Stimulated activated CD8-positive, alpha-beta memory T cell treated with anti-CD3 and anti-CD28 coated beads, Interleukin-4, amount 100 ng/mL, for 48 hours (primary cell): ENCODE measurements around the gene KCNQ2.

Source experiments
- DNase-seq: peaks from one replicate; pipeline ENCODE4 v3.0.0-alpha.2; 2020

The KCNQ2 gene

DNA sequence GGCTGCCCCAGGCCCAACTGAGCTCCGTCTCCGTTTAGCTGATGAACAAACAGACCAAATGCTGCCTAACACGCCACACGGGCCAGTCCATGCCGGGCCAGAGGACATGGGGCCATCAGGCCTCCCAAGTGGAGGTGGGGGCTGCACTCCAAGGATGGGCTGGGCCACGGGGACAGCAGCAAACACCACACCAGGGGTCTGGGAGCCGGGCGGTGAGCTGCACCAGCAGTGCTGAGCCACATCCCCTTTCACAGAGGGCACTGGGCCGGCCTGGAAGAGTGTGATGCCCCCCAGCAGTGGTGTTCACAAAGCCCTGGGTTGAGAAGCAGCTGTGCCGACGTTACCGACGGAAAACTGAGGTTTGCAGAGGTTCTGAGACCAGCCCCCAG lies 2.7 kb downstream of the KCNQ2 start:
- DNase-seq, result no peak

DNA sequence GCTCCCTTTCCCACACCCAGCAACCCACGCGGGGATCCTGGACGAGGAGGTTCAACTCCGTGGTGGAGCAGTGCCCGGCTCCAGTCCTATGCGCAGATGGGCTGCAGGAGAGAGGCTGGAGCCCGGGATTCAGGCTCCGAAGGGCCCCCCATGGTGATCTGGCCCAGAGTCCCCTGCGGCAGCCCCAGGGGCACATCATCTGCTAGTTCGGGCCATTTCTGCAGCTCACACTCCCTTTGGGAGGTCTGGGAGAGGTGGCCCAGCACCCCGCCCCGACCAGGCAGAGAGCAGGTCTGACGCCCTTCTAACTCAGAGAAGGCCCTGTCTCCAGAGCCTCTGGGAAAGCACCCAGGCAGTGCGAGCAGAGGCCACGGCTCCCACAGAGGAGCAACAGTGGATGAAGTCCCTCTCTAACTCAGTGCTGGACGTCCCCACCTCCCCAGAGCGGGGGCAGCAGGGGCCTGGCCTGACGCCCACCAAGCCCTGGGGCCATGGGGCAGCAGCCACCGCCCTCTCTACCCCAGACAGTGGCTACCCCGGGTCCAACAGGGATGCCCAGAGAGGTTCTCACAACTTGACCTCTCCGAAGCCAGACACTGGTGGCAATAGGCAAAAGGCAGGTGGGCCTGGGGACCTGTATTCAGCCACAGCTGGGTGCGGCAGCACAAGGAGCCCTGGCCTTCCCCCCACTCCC lies 3.3 kb downstream of the KCNQ2 start:
- no peak for DNase-seq

GRCh38 chr20:63468421-63468820 lies 4.0 kb downstream of the KCNQ2 start:
- DNase-seq, result no peak

- no peak for DNase-seq
These were observed 5.0 kb downstream of the KCNQ2 start for GRCh38 chr20:63467294-63468083.

GRCh38 chr20:63466861-63467260 lies 5.6 kb downstream of the KCNQ2 start:
- DNase-seq, result no peak

DNA sequence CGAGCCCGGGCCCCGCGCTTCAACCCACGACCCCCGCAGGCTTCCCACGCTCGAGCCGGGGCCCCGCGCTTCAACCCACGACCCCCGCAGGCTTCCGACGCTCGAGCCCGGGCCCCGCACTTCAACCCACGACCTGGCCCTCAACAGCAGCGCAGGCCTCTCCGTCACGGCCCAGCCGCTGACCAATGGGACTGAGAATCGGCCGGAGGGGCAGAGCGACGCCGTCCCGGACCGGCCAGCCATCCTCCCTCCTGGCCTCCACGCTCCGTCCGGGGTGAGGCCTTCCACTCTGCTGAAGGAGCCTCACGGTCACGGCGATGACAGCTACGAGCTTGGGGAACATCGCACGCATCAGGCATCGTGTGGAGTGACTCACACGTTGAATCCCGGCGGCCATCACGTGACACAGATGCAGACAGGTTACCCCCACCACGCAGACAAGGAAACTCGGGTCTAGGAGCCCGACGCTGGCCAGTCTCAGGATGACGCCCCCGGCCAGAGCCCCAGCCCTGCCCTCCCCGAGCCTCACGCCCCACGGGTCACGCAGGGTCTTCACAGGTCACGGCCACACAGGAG lies 6.1 kb downstream of the KCNQ2 start:
- no peak for DNase-seq

GRCh38 chr20:63465380-63466249 lies 6.8 kb downstream of the KCNQ2 start:
- no peak for DNase-seq

DNA sequence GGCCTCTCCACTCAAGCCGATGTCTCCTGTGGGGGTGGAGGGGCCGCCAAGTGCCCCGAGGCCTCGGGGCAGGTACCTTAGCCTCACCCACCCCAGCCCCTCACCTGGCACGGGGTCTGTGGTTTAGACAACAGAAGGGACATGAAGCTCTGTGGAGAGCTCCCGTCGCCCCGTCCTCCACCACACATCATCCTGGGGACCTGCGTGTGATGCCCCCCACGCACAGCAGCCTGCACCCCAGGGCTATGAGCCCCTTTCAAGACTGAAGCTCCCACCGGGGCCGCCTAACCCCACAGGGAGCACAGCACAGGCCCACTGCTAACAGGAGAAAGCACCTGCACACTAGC lies 8.2 kb downstream of the KCNQ2 start:
- no peak for DNase-seq

DNA sequence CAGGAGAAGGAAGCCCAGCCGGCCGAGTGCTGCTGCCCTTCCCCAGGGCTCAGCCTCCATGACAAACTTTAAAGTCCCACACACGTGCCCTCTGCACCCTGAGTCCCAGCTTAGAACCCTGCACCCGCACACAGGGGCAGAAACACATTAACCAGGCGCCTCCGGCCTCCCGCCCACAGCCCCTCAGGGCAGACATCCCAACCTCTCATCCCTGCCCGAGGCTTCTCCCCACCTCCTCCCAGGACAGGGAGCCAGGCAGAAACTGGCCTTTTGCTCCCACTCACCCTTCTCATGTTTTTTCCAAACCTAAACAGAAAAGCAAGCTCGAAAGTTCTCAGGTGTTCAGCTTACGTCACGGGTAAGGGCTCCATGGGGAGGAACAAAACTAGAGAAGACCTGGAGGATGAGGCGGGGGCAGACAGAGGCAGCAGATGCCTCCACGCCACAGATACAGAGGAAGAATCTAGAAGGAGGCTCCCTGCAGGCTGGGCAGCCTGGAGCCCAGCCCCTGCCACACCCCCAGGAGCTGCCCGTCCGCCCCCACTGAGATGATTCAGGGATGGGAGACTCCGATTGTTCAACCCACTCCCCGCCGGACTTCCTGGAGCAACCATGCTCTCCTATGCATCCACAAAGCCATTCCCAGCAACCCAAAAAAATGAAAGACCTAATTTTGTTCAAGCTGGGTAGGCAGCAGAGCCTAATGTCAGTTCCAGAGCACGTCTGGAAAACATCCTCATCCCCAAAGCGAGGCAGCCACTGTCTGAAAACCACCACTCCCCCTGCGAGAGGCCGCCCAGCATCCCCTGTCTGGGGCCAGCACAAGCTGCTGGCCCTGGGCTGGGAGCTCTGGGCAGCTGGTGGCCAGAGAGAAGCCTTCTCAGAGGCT lies 8.8 kb downstream of the KCNQ2 start:
- no peak for DNase-seq

DNA sequence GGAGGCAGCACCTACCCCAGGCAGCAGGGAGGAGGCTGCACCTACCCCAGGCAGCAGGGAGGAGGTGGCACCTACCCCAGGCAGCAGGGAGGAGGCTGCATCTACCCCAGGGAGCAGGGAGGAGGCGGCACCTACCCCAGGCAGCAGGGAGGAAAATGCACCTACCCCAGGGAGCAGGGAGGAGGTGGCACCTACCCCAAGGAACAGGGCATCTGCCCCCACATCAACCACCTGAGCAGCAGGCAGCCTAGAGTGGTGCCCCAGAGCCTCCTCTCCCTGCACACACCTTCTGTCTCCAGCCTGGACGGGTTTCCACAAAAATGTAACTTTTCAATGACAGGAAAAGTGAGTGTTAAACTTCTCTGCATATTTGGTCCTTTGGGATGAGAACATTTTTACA lies 10.2 kb downstream of the KCNQ2 start:
- no peak for DNase-seq

DNA sequence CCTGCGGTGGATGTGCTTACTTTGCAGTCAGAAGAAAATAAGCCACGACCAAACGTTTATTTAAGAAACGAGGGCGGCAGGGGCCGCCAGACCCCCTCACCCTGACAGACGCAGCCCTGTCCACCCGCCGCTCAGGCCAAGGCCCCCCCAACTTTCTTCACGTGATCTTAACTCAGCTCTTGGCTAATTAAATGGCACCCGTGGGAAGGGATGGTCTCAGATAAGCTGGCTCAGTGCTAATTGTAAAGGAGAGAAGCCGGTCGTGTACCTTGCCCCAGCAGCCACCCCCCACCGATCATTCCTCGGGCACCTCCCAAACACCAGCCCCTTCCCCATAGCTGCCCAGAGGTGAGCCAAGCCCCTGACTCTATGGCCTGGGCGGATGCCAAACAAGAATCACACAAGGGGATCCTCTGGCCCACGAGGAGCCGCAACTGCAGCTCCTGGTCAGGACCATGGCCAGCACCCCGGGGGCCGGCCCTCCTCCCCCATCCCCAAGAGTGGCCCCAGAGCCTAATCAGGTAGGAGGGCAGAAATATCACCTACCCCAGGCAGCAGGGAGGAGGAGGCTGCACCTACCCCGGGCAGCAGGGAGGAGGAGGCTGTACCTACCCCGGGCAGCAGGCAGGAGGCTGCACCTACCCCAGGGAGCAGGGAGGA lies 11.2 kb downstream of the KCNQ2 start:
- DNase-seq, result no peak

- DNase-seq, result no peak
These were observed 13.4 kb downstream of the KCNQ2 start for GRCh38 chr20:63459070-63459380.

- DNase-seq, result no peak
These were observed 14.0 kb downstream of the KCNQ2 start for GRCh38 chr20:63458170-63459069.

DNA sequence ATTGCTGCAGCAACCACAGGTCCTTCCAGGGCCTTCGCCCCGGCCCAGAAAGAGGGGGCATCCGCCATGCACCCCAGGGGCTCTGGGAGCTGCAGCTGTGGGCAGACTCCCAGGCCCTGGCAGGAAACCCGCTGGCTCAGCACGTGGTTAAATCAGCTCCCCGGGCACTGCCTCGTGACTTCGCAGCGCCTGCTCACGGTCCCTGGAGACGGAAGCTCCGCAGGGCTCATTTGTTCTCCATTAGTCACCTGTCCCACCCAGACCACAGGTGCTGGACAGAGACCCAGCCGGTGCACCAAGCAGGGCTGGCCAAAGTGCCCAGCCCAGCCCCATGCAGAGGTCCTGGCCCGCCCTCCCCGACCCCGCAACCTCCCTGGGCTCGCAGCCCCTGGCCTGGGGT lies 14.7 kb downstream of the KCNQ2 start:
- no peak for DNase-seq

- no peak for DNase-seq
These were observed 15.8 kb downstream of the KCNQ2 start for GRCh38 chr20:63456429-63457284.

GRCh38 chr20:63455568-63455859 lies 16.9 kb downstream of the KCNQ2 start:
- no peak for DNase-seq

GRCh38 chr20:63454731-63455567 lies 17.5 kb downstream of the KCNQ2 start:
- DNase-seq, result no peak

DNA sequence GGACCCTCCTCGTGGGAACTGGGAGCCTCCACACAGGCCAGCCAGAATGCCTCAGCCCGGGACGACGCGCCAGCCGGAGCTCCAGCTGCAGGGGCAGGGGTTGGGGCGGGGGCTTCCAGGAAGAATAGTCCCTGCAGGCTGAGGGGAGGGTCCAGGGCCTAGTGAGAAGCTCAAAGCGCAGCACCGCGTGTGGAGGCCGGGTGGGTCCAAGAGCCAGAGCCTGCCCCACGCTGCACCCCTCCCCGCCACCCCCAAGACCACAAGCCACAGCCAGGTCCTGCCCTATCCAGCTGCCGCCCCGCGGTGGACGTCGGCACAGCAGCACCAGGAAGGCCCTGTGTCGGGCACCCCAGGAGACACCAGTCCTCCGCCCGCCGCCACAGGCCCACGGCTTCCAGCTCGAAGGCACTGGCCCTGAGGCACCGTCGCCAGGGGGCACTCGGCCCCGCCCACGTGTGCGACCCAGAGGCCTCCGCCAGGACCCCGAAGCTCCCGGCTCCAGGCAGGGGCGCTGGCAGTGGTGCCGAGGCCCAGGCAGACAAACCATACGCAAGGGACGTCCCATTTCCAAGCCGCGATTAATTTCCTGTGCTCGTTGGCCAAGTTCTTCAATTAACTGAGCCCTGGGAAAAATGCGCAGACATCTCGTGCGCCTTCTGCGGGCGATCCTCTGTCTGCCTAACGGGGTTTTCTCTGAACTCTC lies 19.5 kb downstream of the KCNQ2 start:
- peak; percentile 36 for DNase-seq
